RPMI7951 (cell line): ENCODE data around the gene ABCA7. TPM values are rescaled to one million over a fixed set of nuclear protein-coding genes. Genes with fewer than 3 reads are reported as not detected.
"Not testable (repeated sequence)": the region's sequence is repeated elsewhere in the genome, so short reads cannot be mapped to it uniquely, and the experiment has no call there.

ENCODE experiments used
- DNase-seq: peaks from one replicate; pipeline ENCODE4 v3.0.0-alpha.2; 2012; ENCODE audit warnings: low read depth
- total RNA-seq: library from RNA; depleted of rRNA; stranded (reverse); fragments of >200 nt; shearing (Covaris generic); gene quantifications from 2 replicates; pipeline ENCODE4 v1.2.3, GENCODE V29; 2014

Gene ABCA7
- total RNA-seq, 1 experiment from 2014 or later: 3.4 TPM

DNA sequence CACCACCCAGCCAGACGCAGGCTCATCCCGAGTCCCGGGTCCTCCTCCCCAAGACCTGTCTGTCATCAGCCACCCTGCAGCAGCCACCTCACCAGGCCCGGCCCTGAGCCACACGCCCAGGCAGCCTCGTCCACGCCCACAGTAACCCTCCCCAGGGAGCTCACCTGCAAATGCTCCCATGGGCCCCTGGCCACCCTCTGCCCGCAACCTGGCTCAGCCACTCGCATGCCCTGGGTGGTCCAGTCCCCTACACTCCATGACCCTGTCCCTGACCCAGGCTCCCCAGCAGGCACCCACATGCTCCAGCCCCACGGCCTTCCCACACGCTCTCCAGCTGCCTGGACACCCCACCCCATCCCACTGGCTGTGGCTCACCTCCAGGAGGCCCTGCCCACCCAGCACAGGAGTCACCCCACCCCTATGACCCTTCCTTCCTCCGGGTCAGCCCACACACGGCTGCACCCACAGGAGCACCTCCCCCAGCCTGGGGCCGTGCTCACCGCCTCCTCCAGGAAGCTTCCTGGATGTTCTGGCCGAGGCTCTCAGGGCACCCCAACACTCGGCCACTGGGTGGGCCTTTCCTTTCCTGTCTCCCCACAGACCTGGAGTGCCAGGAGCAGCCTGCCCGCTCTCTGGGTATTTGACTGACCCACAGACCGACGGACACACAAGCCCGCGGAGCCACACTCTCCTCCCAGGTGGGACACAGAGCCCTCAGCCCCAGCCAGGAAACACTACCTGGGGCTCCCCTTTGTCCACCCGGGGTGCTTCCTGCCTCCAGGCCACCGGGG lies 22.6 kb upstream of the ABCA7 start:
- no peak for DNase-seq

DNA sequence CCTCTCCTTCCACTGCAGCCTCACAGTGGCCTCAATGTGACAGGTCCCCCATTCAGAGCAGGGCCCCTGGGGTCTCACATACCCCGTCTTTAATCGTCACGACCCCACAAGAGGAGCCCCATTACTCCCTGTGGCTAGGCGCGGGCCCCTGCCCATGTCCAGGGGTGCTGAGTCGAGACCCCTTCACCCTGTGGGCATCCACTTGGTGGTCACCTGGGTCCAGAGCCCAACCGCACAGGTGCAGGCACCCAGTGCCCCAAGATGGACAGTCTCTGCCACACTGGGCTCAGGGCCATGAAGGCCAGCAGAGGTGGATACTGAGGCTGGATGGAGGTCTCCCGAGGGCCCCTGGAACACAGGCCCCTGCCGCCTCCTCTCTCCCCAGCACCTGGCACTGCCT lies 22.0 kb upstream of the ABCA7 start:
- no peak for DNase-seq

DNA sequence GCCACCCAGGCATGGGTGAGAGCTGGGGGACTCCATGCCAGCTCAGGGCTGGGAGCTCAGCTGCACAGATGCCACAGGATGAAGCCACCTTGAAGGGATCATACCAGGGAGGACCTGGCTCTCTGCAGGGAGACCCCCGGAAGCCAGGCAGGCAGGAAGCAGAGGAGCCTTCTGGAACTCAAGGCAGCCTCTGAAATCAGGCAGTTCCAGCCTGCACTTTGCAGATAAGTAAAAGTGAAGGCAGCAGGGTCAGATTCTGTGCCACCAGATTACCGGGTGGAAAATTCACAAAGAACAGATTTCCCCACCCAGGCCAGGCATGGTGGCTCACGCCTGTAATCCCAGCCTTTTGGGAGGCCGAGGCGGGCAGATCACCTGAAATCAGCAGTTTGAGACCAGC lies 21.5 kb upstream of the ABCA7 start:
- DNase-seq: no peak

DNA sequence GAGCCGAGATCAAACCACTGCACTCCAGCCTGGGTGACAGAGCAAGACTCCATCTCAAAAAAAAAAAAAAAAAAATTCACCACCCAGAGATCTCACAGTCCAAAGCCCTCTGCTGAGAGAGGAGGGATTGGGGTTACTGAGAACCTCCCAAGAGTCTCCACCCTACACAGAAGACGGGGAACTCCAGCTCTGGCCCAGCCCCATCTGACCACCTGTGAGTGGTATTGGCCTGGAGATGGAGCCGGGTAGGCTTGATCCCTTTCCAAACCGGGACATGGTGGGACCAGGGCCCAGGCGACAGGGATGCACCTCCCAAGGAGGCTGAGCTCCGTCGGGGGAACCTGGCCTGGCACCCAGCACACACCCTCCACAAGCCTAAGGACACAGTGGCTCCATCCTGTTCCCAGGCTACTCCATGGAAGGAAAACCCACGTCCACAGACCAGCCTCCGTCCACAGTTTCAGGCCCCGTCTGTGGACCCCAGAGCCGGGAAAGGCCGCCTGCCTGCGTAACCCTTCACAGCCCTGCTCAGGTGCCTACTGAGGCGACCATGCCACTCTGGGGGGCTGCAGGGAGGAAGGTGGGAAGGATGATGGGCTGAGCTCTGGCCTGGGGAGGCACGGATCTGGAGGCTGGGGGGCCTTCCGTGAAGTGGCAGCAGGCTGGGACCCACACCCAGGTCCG lies 20.8 kb upstream of the ABCA7 start:
- no peak for DNase-seq

DNA sequence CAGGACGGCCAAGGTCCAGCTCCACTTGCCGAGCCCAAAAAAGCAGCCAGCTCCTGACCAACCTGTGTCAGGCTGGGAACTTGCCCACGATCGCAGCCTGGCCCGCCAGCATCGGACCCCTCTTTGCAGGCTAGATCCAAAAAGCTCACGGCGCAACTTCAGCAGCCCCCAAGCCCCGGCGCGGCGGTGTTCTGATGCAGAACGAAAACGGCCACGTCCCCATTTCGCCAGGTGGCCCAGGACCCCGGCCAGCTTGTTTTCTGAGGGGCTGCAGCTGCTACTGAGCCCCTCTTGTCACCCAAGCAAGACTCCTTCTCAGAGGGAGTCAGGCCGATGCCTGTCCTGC lies 20.3 kb upstream of the ABCA7 start:
- no peak for DNase-seq

DNA sequence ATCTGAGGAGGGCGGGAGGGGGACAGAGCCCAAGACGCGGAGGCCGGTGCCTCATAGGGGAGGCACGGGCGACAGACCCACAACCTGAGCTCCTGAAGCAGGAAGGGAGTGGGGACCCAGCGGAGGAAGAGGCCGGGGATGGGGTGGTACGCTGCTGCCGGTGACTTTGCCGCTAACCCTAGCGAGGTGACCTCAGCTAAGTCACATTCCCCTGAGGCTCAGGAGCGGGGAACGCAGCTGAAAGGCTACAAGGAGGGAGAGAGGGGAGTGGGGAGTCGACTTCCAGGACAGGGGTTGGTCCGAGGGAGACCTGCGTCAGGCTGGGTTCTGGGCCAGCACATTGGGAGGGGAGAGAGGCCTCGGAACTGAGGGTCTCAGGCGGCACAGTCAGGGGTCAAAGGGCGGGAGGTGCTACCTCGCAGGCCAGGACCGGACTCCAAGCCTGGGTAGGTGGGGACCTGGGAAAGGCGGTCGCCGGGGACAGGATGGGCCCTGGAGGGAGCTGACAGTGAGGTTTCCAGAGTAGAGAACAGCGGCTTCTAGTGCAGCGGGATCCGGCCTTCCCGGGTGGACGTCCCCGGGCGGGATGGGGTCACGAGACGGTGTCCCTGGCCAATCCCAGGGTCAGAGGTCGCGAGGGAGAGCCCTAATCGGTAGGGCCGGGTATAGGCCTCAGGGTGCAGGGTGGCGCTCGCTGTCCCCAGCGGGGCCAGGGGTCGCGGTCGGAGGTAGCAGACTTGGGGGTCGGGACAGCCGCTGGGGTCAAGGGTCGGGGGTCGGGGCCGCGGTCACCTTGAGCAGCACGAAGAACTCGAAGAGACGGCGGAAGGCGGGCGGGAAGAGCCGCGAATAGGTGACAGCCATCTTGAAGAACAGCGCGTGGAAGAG lies 19.7 kb upstream of the ABCA7 start:
- no peak for DNase-seq

DNA sequence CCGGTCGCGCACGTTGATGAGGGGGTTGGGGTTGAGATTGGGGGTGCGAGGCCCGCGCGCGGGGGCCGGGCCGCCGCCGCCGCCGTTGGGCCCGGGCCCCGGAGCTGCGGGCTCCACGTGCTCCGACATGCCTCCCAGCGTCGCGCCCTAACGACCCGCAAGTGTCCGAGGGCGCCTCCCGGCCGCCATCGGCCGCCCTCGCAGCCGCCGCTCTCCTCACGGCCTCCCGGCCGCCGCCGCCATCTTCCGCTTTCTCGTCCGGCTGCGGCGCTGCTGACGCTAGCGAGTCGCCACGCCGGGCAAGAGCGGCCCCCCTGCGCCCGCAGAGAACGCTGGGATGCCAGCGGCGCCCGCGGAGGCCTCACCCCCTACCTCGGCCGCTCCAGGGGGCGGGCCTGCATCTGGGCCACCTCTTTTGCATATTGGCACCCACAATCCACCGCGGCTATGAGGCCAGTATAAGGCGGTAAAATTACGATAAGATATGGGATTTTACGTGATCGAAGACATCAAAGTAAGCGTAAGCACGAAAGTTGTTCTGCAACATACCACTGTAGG lies 19.0 kb upstream of the ABCA7 start, which contains the start of gene TMEM259:
TSS of gene TMEM259 (minus strand) at position 256 of the 558 bp plus-strand sequence. CDS start at position 129, 127 bp downstream.
- DNase-seq: peak; percentile 96

DNA sequence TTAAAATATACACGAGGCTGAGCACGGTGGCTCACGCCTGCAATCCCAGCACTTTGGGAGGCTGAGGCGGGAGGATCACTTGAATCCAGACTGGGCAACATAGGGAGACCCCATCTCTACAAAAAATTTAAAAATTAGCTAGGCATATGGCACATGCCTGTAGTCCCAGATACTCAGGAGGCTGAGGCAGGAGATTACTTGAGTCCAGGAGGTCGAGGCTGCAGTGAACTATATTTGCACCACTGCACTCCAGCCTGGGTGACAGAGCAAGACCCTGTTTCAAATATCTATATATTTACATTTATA lies 16.1 kb upstream of the ABCA7 start:
- DNase-seq: not testable (repeated sequence)

DNA sequence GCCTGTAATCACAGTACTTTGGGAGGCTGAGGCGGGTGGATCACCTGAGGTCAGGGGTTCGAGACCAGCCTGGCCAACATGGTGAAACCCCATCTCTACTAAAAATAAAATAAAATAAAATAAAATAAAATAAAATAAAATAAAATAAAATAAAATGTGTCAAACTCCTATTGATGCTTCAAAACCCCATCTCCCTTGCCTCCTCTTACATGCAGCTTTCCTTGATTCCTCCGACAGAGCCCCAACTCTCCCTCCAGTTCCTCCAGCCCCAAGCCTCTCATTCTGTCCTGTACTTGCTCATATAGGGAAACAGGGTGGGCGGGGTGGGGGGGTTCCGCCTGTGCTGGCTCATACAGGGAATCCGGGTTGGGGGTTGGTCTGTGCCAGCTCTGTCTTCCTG lies 14.8 kb upstream of the ABCA7 start:
- not testable (repeated sequence) for DNase-seq

DNA sequence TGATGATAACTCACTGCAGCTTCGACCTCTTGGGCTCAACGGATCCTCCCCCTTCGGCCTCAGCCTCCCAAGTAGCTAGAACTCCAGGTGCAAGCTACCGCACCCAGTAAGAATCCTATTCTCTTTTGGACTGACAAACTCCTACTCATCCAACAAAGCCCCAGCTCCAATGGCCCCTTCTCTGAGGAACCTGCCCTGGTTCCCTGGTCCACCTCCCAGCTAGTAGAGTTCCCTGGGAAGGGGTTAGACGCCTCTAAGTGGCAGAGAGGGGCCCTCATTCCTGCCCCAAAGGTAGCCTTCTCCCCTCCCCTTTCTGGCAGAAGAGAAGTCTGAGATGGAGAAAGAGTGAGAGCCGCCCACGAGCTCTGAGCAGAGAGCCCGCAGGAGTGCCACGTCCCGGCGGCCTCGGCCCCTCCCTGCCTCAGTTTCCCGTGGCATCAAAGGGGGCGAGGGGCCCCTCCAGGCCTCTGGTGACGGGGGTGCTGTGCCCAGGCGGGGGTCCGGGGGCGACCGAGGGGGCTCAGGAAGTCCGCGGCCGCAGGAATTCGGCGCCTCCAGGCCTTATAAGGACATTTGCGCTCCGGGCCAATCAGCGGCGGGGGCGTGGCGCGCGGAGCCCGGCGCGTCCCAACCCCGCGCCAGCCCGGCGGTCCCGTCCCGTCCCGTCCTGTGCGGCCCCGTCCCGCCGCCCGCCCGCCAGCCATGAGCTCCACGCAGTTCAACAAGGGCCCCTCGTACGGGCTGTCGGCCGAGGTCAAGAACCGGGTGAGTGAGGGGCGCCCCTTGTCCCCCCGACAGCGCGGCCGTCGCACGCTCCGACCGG lies 13.7 kb upstream of the ABCA7 start, which contains the start of gene CNN2:
TSS of gene CNN2 (plus strand) at position 649 of the 823 bp plus-strand sequence. CDS start at position 703, 54 bp downstream.
- peak; percentile 85 for DNase-seq

DNA sequence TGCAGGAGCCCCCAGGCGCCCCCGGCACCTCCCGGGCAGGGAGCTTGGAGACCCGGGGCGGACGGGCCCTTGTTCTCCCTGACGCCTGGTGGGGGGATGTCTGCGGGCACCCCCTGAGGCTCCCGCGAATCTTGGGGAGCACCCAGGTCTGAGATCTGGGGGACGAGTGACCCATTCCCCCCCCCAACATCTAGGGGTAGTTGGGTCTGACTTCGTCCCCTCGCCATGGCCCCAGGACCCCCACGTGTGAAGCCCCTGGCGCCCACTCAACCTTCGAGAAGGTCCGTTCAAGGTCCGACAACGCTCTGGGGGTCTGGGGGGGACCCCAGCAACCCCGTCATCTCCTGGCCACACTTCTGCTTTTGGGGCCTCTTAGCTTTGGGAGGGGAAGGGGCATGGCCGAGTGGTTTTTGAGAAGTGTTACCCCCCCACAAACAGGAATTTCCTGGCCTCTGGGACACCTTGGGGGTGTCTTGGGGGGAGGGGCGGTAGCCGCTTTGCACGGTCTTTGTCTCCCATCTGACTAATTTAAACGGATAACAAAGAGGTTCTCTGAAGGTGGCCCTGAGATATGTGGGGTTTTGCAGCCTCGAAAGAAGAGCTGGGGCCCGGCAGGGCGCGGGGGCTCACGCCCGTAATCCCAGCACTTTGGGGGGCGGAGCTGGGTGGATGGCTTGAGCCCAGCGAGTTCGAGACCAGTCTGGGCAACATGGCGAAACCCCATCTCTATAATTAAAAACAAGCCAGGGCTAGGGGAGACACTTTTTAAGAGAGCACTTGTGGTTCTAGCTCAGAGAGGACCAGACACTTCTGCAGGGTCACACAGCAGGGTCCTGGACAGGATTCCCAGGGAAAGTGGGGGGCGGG lies 12.9 kb upstream of the ABCA7 start:
- DNase-seq: peak; percentile 53

DNA sequence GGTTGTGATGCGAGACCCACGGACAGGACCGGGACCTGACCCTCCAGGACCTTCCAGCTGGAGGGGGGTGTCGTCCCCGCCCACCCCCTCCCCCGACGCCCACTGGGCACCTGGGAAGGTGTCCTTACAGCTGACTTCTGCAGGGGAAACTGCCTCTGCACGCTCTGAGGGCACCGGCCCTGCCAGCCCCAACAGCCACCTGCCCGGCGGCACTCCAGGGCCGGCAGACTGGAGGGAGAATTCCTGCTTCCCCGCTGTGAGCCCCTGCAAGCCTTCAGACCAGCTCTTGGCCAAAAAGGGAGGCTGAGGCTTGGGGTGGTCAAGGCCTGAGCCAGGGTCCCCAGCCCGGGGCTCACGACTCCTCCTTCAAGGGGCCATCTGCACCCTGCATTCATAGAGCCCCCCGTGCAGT lies 12.3 kb upstream of the ABCA7 start:
- no peak for DNase-seq

DNA sequence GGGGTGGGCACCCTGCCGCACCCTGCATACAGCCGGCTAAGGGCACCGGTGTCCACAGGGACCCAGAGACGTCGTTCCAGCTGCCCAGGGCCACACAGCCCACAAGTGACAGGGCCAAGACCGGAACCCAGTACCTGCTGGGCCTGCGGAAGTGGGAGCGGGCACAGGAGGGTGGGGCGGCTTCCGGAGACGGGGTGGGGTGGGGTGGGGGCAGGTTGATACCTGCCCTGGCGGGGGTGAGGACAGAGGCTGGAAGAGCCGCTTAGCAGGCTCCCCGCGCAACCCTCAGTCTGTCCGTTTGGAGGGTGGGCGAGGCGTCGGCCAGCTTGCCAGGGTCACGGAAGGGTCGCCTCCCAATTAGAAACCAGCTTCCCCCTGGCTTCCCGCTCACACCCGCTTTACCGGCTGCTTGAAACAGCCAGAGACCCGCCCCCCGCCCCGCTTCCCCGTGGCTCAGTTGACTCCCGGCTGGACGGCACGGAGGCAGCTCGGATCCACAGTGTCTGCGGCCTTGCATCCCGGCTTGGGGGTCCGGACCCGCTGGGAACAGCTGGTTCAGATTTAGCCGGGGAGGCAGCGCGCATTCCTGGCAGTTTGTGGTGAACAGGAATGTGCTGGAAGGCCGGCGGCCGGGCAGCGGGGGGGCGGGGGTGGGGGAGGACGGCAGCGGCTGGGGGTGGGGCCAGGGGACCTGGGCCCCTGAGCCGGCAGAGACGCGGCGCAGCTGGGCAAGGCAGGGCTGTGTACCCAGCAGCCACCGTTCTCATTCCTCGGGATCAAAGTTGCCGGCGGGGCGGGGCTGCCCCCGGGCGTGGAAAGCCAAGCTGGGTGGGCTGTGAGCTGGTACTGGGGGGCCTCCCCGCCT lies 11.6 kb upstream of the ABCA7 start:
- peak; percentile 98 for DNase-seq

DNA sequence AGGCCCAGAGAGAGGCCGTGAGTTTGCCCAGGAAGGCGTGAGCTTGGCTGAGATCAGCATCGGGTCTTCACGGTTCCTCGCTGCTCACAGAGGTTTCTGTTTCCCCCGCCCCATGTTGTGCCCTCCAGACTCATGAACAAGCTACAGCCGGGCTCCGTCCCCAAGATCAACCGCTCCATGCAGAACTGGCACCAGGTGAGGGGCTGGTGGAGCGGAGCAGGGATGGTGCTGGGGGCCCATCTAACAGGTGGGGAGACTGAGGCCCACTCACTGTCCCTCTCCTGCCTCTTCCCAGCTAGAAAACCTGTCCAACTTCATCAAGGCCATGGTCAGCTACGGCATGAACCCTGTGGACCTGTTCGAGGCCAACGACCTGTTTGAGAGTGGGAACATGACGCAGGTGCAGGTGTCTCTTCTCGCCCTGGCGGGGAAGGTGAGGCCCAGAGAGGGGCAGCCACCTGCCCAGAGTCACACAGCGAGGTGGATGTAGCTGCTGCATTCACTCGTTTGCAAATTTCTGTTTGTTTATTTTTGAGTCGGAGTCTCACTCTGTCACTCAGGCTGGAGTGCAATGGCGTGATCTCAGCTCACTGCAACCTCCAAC lies 7.5 kb upstream of the ABCA7 start:
- no peak for DNase-seq

DNA sequence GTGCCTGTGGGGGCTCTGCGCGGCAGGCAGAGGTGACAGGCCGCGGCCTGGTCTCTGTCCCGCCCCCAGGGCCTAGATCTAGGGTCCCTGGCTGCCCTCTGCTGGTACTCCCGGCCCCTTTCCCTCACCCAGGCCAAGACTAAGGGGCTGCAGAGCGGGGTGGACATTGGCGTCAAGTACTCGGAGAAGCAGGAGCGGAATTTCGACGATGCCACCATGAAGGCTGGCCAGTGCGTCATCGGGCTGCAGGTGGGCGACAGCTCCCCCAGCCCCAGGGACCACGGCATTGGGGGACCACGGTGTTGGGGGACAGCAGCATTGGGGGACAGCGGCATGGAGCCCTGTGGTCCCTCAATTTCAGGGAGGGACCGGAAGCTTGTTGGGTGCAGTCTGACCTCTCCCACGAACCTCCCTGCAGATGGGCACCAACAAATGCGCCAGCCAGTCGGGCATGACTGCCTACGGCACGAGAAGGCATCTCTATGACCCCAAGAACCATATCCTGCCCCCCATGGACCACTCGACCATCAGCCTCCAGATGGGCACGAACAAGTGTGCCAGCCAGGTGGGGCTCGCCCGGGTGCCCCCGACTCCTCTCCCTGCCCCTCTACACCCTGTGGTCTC lies 3.8 kb upstream of the ABCA7 start:
- no peak for DNase-seq

DNA sequence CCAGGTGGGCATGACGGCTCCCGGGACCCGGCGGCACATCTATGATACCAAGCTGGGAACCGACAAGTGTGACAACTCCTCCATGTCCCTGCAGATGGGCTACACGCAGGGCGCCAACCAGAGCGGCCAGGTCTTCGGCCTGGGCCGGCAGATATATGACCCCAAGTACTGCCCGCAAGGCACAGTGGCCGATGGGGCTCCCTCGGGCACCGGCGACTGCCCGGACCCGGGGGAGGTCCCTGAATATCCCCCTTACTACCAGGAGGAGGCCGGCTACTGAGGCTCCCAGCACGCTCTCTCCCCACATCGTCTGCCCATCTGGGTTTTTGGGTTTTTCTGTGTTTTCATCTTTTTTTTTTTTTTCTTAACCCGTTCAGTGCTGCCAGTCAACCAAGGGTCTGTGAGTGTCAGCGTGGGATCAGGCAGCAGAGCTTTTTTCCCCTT lies 2.3 kb upstream of the ABCA7 start:
- DNase-seq: no peak

DNA sequence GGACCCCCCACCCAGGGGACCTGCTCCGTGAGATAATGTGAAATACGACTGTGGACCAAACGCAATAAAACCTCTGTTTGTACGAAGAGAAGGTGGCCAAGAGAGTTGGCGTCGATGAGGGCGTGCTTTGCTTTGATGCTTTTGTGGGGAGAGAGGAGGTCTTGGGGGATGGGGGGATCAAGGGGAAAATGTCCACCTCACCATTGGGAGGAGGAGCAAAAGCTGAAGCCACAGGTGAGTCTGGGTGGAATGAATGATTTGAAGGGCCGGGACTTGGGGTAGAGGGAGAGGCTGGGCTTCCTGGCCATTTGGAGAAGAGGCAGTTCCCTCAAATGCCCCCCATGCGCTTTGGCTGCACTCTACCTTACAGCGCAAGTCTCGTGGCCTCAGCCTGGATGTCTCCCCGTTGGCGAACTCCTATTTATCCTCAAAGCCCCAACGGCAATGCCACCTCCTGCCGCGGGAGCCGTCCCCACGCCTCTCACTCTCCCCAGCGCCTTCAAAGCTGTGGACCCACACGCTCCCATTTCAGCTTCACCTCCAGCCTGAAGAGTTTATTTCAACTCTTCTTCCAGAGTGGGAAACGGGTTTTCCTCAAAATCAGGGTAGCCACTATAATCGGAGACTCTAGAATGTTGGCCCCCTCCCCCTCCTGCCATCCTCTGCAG lies 795 bp upstream of the ABCA7 start:
- DNase-seq: no peak
